HepG2 (cell line): ENCODE measurements around the gene SLC15A3. TPM values are rescaled to one million over a fixed set of nuclear protein-coding genes. Genes with fewer than 3 reads are reported as not detected.

Experiments used
- ATAC-seq: fragments of 200-7000 bp; cut with Tn5 transposase; 3 replicates; pipeline ENCODE4 v1.9.1; 2020; ENCODE audit warnings: mild to moderate bottlenecking, moderate library complexity
- BruUV-seq: library from RNA; stranded (reverse); fragments of 400-500 nt; replicated peaks from 2 replicates; lab custom pipeline; 2021; lab: Mats Ljungman, UMichigan
- CTCF ChIA-PET: fragments of 300-600 bp; formaldehyde crosslinking; extraction: SDS; loops from one replicate; lab custom pipeline; 2021; ENCODE audit warnings: low total read pairs, inconsistent platforms, low intra/inter-chr PET ratio; lab: Yijun Ruan, JAX
- POLR2A ChIA-PET: fragments of 350-600 bp; sonication (Branson Sonifier 250); formaldehyde crosslinking; loops from one replicate; lab custom pipeline; 2020; ENCODE audit warnings: antibody characterized with exemption, inconsistent platforms; lab: Yijun Ruan, JAX
- DNase-seq: peaks from one replicate; pipeline ENCODE4 v3.0.0-alpha.2; 2015; ENCODE audit warnings: low spot score
- FAIRE-seq: peaks from 3 replicates; lab custom pipeline; 2011; peaks lifted over from hg19 to GRCh38; lab: Jason Lieb, UNC
- H2AFZ ChIP-seq: one replicate; pipeline ENCODE4 v1.6.1; 2011; ENCODE audit warnings: low read length, inconsistent platforms
- H3K27ac ChIP-seq: fragments of 300-600 bp; 3 replicates; pipeline ENCODE4 v1.8.0; 2011; ENCODE audit warnings: mixed run types, mild to moderate bottlenecking, mixed read lengths, low read length, inconsistent platforms; ENCODE audit not compliant: insufficient read depth; ENCODE audit errors: extremely low read length
- H3K27me3 ChIP-seq, 2 experiments: fragments of 200-600 bp in 1 of 2; 2 replicates in 1 of 2; 3 replicates in 1 of 2; pipeline versions ENCODE4 v1.6.0 to v1.8.0; 2011; ENCODE audit warnings: low read length in 2 of 2, mild to moderate bottlenecking in 2 of 2, moderate library complexity in 2 of 2, inconsistent platforms in 1 of 2; ENCODE audit not compliant: insufficient read depth in 2 of 2, control insufficient read depth in 1 of 2
- H3K36me3 ChIP-seq, 2 experiments: fragments of 200-600 bp in 1 of 2; replicated peaks in 1 of 2; 2 replicates in 1 of 2; 3 replicates in 1 of 2; pipeline versions ENCODE4 v1.5.1 to v1.8.0; 2011; ENCODE audit warnings: low read length in 2 of 2, inconsistent platforms in 1 of 2; ENCODE audit not compliant: insufficient read depth in 2 of 2, control insufficient read depth in 1 of 2
- H3K4me1 ChIP-seq: 2 replicates; pipeline ENCODE4 v1.5.1; 2012; ENCODE audit warnings: low read length, inconsistent platforms; ENCODE audit not compliant: insufficient read depth
- H3K4me2 ChIP-seq: 2 replicates; pipeline ENCODE4 v1.6.0; 2011; ENCODE audit warnings: low read depth, low read length, inconsistent platforms
- H3K4me3 ChIP-seq, 3 experiments: fragments of 200-600 bp in 1 of 3; sonication (generic), shearing (Covaris generic) in 1 of 3; replicated peaks in 1 of 3; 2 replicates each; pipeline ENCODE4 v1.5.1; 2011 to 2016; ENCODE audit warnings: low read length in 3 of 3, inconsistent platforms in 2 of 3, low read depth in 2 of 3, mild to moderate bottlenecking in 2 of 3, control low read depth in 1 of 3, mixed read lengths in 1 of 3; ENCODE audit not compliant: insufficient read depth in 1 of 3
- H3K79me2 ChIP-seq: one replicate; pipeline ENCODE4 v1.6.1; 2011; ENCODE audit warnings: low read length, inconsistent platforms; ENCODE audit not compliant: insufficient read depth
- H3K9ac ChIP-seq: 2 replicates; pipeline ENCODE4 v1.6.0; 2011; ENCODE audit warnings: mild to moderate bottlenecking, low read depth, low read length, inconsistent platforms; ENCODE audit not compliant: insufficient read depth
- H3K9me3 ChIP-seq: 2 replicates; pipeline ENCODE4 v1.5.1; 2012; ENCODE audit warnings: mild to moderate bottlenecking, low read length
- H4K20me1 ChIP-seq: 2 replicates; pipeline ENCODE4 v1.6.0; 2011; ENCODE audit warnings: inconsistent platforms, mild to moderate bottlenecking, low read length, moderate library complexity; ENCODE audit not compliant: insufficient read depth
- HDAC1 ChIP-seq: sonication (generic); formaldehyde crosslinking; IDR thresholded peaks from 2 replicates; pipeline ENCODE4 v1.5.1; 2020; ENCODE audit warnings: mild to moderate bottlenecking, missing genetic modification reagents
- JUND ChIP-seq: sonication (generic); formaldehyde crosslinking; IDR thresholded peaks from 2 replicates; pipeline ENCODE4 v1.8.0; 2022; ENCODE audit warnings: mild to moderate bottlenecking, missing genetic modification reagents
- NCOA5 ChIP-seq: sonication (generic); formaldehyde crosslinking; IDR thresholded peaks from 2 replicates; pipeline ENCODE4 v1.4.0; 2020; ENCODE audit warnings: missing genetic modification reagents
- NRL ChIP-seq: sonication (generic); formaldehyde crosslinking; IDR thresholded peaks from 2 replicates; pipeline ENCODE4 v1.5.0; 2020; ENCODE audit warnings: missing genetic modification reagents, mild to moderate bottlenecking, moderate library complexity, borderline replicate concordance
- RFXANK ChIP-seq: IDR thresholded peaks from 2 replicates; pipeline ENCODE4 v1.6.1; 2016
- SNRNP70 ChIP-seq: fragments of 200-400 bp; formaldehyde crosslinking; IDR thresholded peaks from 2 replicates; pipeline ENCODE4 v1.6.1; 2017; ENCODE audit warnings: mild to moderate bottlenecking, low read depth, low read length, moderate library complexity
- ZNF224 ChIP-seq: sonication (generic); formaldehyde crosslinking; IDR thresholded peaks from 2 replicates; pipeline ENCODE4 v1.5.0; 2020; ENCODE audit warnings: mild to moderate bottlenecking, missing genetic modification reagents
- ZNF768 ChIP-seq: sonication (generic); formaldehyde crosslinking; IDR thresholded peaks from 2 replicates; pipeline ENCODE4 v1.4.0; 2020; ENCODE audit warnings: missing genetic modification reagents
- ZNF792 ChIP-seq: IDR thresholded peaks from 2 replicates; pipeline ENCODE4 v1.6.1; 2016
- WGBS: methylation state at CpG from one replicate; pipeline ENCODE4 v1.1.6; 2017; ENCODE audit warnings: low lambda C conversion rate; 5-methylcytosine and 5-hydroxymethylcytosine counted together
- in situ Hi-C: cut with HindIII; loops from 2 replicates; pipeline ENCODE4 v1.10.0; 2017; ENCODE audit warnings: low pct_unique_long_range_greater_than_20kb; ENCODE audit not compliant: extremely low pct_ligation_motif_present
- intact Hi-C: fragments of 100-400 bp; cut with micrococcal nuclease; formaldehyde crosslinking; loops from one replicate; pipeline ENCODE4 v1.10.0; 2022; ENCODE audit not compliant: unreplicated experiment
- polyA plus RNA-seq, 8 experiments: library from polyadenylated mRNA; depleted of rRNA in 3 of 8; stranded (reverse) in 7 of 8; unstranded in 1 of 8; fragments of >200 nt; fragmentation: Illumina TruSeq in 4 of 8; extraction: Trizol in 4 of 8; gene quantifications; 2 replicates each; pipeline versions ENCODE4 v1.2.1 to v1.2.3, GENCODE V29; 2011 to 2016; ENCODE audit warnings: low read depth in 4 of 8, missing spikeins in 1 of 8, mixed read lengths in 1 of 8; ENCODE audit not compliant: insufficient read depth in 1 of 8
- total RNA-seq, 5 experiments: library from RNA; depleted of rRNA; stranded (reverse); fragments of >200 nt; fragmentation: Illumina TruSeq; extraction: Trizol; gene quantifications; 2 replicates each; pipeline ENCODE4 v1.2.3, GENCODE V29; 2016; ENCODE audit warnings: low read depth in 1 of 5
- TF ChIP-seq, protein P1 (sequence below): sonication (generic); formaldehyde crosslinking; IDR thresholded peaks from 2 replicates; pipeline ENCODE4 v1.4.0; 2020; ENCODE audit warnings: mild to moderate bottlenecking, missing genetic modification reagents

The SLC15A3 gene
- total and polyA plus RNA-seq, 2 of the 13 experiments (the other 11 are each of a cell fraction or from before 2014, with no cell fraction given): 0.45 to 0.77 TPM

DNA sequence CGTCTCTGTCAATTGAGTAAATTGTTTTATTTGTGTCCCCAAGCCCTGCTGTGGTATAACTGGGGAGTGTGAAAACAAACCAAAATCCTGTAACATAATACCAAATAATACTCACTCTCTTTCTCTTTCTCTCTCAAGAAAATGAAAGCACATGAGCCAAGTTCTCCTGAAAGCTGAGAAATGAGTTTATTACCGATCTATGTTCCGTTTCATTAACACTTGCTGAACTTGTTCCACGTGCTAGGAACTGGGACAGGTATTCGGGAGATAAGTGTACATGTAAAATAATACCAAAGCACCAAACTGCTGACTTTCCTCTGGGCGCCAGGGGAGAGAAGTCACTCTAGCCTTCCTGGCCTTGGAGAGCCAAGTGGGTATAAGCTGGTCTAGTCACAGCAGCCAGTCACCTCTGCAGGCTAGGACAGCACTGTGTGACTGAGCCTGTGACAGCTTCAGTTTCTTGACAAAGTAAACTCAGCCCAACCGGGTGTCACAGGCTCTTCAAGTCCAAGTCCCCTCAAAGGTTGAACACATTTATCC, 42.6 kb upstream of the SLC15A3 start (continued):
- no peak for TF ChIP-seq JUND (CRISPR knock-in tag)
- TF ChIP-seq NRL (CRISPR knock-in tag): no peak
- TF ChIP-seq HDAC1 (CRISPR knock-in tag): no peak
- TF ChIP-seq ZNF224 (CRISPR knock-in tag): no peak

DNA sequence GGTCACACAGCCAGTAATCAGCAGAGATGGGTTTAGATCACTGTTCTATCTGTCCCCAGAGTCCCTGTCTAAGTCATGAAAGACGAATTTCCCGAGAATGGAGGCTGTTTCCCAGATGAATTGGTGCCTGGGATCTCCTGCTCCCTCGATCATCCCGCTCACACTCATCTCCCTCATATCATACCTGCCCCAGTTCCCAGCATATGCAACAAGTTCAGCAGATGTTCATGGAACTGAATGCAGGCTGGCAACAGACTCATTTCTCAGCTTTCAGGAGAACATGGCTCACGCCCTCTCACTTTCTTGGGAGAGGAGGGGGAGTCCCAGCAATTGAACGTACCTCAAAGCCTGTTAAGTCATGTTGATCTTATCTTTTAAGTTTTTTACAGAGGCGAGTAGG, 41.6 kb upstream of the SLC15A3 start:
- intact Hi-C loops: no loop called here
- POLR2A ChIA-PET: no interaction called here
- no peaks in the 10 kb centered on the region for H3K36me3 ChIP-seq
- H3K4me2 ChIP-seq: no peak overlapping the region
- H2AFZ ChIP-seq: no peak overlapping the region
- WGBS: 13% methylated on average over 7 of the region's 7 CpGs
- peaks cover 20% of the 10 kb centered on the region for H3K4me1 ChIP-seq
- no peak for DNase-seq
- no peaks in the 10 kb centered on the region for H3K79me2 ChIP-seq
- no peaks in the 10 kb centered on the region for H3K9me3 ChIP-seq
- no TSS peak for BruUV-seq
- H3K4me3 ChIP-seq: no peak overlapping the region
- no peak overlapping the region for H3K27ac ChIP-seq
- H3K9ac ChIP-seq: no peak overlapping the region
- peaks cover 0 to 38% of the 10 kb centered on the region in 2 experiments; a peak in 4 of 5 replicates for H3K27me3 ChIP-seq
- ATAC-seq: no peak
- TF ChIP-seq, protein P1, sequence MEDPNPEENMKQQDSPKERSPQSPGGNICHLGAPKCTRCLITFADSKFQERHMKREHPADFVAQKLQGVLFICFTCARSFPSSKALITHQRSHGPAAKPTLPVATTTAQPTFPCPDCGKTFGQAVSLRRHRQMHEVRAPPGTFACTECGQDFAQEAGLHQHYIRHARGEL: no peak
- no peak for TF ChIP-seq ZNF792 (CRISPR knock-in tag)
- no peak for TF ChIP-seq SNRNP70
- TF ChIP-seq RFXANK (CRISPR knock-in tag): no peak
- no peak for TF ChIP-seq NCOA5 (CRISPR knock-in tag)
- TF ChIP-seq JUND (CRISPR knock-in tag): no peak
- no peak for TF ChIP-seq ZNF768 (CRISPR knock-in tag)
- in situ Hi-C loops: no loop called here
- CTCF ChIA-PET: no interaction called here
- FAIRE-seq: no peak
- no peaks in the 10 kb centered on the region for H4K20me1 ChIP-seq
